ENCODE data around the gene NDUFAF2.

GRCh38 chr5:60958088-60958487, 13.1 kb downstream of the NDUFAF2 start:
- TF ChIP-seq POLR2A (IDR thresholded peaks at IDR 0.05) (no peak), CTCF (IDR thresholded peaks at IDR 0.05) (no peak)
